Ovary (tissue), 9 donors: Measurements from ENCODE around the gene ZNF334. TPM values are rescaled to one million over a fixed set of nuclear protein-coding genes. Genes with fewer than 3 reads are reported as not detected.

Experiments
- DNase-seq, 5 donors: peaks; one replicate each; pipeline ENCODE4 v3.0.0-alpha.2; 2019 to 2020
- H3K27ac ChIP-seq, 2 donors: fragments of 200-600 bp; one replicate each; pipeline versions ENCODE4 v1.5.1 to v1.8.0; 2019 to 2022
- H3K27me3 ChIP-seq: fragments of 200-600 bp; one replicate; pipeline ENCODE4 v1.8.0; 2022
- H3K36me3 ChIP-seq: fragments of 200-600 bp; sonication (generic); one replicate; pipeline ENCODE4 v1.5.1; 2019
- H3K4me1 ChIP-seq: one replicate; pipeline ENCODE4 v1.8.1; 2013; ENCODE audit warnings: mild to moderate bottlenecking, moderate library complexity; ENCODE audit not compliant: insufficient read depth
- H3K4me3 ChIP-seq: fragments of 200-600 bp; sonication (generic); one replicate; pipeline ENCODE4 v1.5.1; 2017
- H3K9me3 ChIP-seq, 2 donors: fragments of 200-600 bp in 1 of 2; sonication (generic) in 1 of 2; one replicate each; pipeline versions ENCODE4 v1.5.1 to v1.8.1; 2013 to 2019; ENCODE audit warnings: mild to moderate bottlenecking in 1 of 2, moderate library complexity in 1 of 2
- CTCF ChIP-seq, 3 donors: fragments of 450-650 bp in 2 of 3; fragments of 200-600 bp in 1 of 3; IDR thresholded peaks; one replicate each; pipeline versions ENCODE4 v1.5.1 to v1.8.0; 2016 to 2022; ENCODE audit warnings: antibody characterized with exemption in 3 of 3, mild to moderate bottlenecking in 1 of 3
- EP300 ChIP-seq: sonication (generic); formaldehyde crosslinking; IDR thresholded peaks from one replicate; pipeline ENCODE4 v1.6.1; 2017; ENCODE audit warnings: antibody characterized with exemption
- POLR2A ChIP-seq: fragments of 450-650 bp; IDR thresholded peaks from one replicate; pipeline ENCODE4 v1.6.1; 2017; ENCODE audit warnings: antibody characterized with exemption, mild to moderate bottlenecking, moderate library complexity
- WGBS, 3 donors: extraction: QIAGEN DNeasy Blood & Tissue Kit in 1 of 3; methylation state at CpG; one replicate each; pipeline versions ENCODE4 v1.1.5 to v1.1.7; 2013 to 2017; 5-methylcytosine and 5-hydroxymethylcytosine counted together
- intact Hi-C, 4 donors: fragments of 100-400 bp; cut with DNase I; formaldehyde crosslinking; loops; one replicate each; pipeline versions ENCODE4 v1.11.0 to v1.15.1; 2022 to 2023
- polyA plus RNA-seq, 2 donors: library from polyadenylated mRNA; stranded (reverse); fragments of 200-250 nt in 1 of 2; fragments of 350-450 nt in 1 of 2; fragmentation: Illumina TruSeq in 1 of 2; extraction: RNeasy Lipid Tissue Mini Kit (QIAGEN cat#74804) in 1 of 2; gene quantifications; one replicate each; pipeline ENCODE4 v1.2.3, GENCODE V29; 2013 to 2014
- total RNA-seq, 7 donors: library from RNA; depleted of rRNA in 2 of 7; stranded (reverse); fragments of >200 nt in 2 of 7; fragmentation: NEBNext Ultra II Directional in 3 of 7; extraction: Animal tissue kit (Norgen Biotek cat#: 25700) in 3 of 7; gene quantifications; one replicate each; pipeline versions ENCODE4 v1.1.0 to v1.2.4, GENCODE V29; 2016 to 2023
- donor health status: DM: no; HTN: no; CAD: no; lungs with moderate emphysema.
- donor health status: DM: no; HTN: no; CAD: no.
- donor health status: Bipolar disorder and iron deficiency.
- donor health status: DM: yes; HTN: yes; CAD: no.
- donor health status: DM: no; HTN: no; CAD: no.
- donor health status: DM: yes; HTN: yes; CAD: no.

The ZNF334 gene
- total and polyA plus RNA-seq, 9 donors, result 5.5 to 16.1 (median 10.7) TPM

GRCh38 chr20:46484954-46485353, 28.4 kb downstream of the ZNF334 start:
- Histone ChIP-seq H3K27ac (no peak overlapping the region), H3K9me3 (no peaks in the 10 kb centered on the region), H3K4me3 (no peak overlapping the region), H3K36me3 (no peaks in the 10 kb centered on the region), H3K27me3 (no peaks in the 10 kb centered on the region), H3K4me1 (no peaks in the 10 kb centered on the region)
- intact Hi-C loops, result no loop called here
- no peak for DNase-seq
- WGBS, 3 donors, result 51 to 59% (median 53%) methylated on average over 3 of the region's 3 CpGs
- TF ChIP-seq EP300, result no peak

- DNase-seq, result no peak
- TF ChIP-seq EP300 (no peak), CTCF (IDR thresholded peaks at IDR 0.05) (no peak), POLR2A (no peak)
- 82 to 87% (median 85%) methylated on average over 2 of the region's 2 CpGs for WGBS, 3 donors
Observed at GRCh38 chr20:46483879-46484278, 29.5 kb downstream of the ZNF334 start.

GRCh38 chr20:46482864-46483263, 30.5 kb downstream of the ZNF334 start:
- H3K36me3 ChIP-seq, result no peaks in the 10 kb centered on the region
- no peak for TF ChIP-seq EP300
- TF ChIP-seq CTCF (IDR thresholded peaks at IDR 0.05), result no peak
- no peak for TF ChIP-seq POLR2A
- no peaks in the 10 kb centered on the region for H3K4me1 ChIP-seq
- H3K9me3 ChIP-seq, result no peaks in the 10 kb centered on the region
- H3K4me3 ChIP-seq, result no peak overlapping the region
- intact Hi-C loops, result no loop called here
- no peaks in the 10 kb centered on the region for H3K27me3 ChIP-seq
- WGBS, 3 donors, result 77 to 85% (median 81%) methylated on average over 2 of the region's 2 CpGs
- no peak for DNase-seq
- no peak overlapping the region for H3K27ac ChIP-seq

More at GRCh38 chr20:46483879-46484278, 29.5 kb downstream of the ZNF334 start:
- H3K4me1 ChIP-seq, result no peaks in the 10 kb centered on the region
- H3K36me3 ChIP-seq, result no peaks in the 10 kb centered on the region
- no peaks in the 10 kb centered on the region for H3K27me3 ChIP-seq
- intact Hi-C loops, result no loop called here
- no peaks in the 10 kb centered on the region for H3K9me3 ChIP-seq
- H3K27ac ChIP-seq, result no peak overlapping the region
- H3K4me3 ChIP-seq, result no peak overlapping the region

GRCh38 chr20:46477640-46478039, 35.7 kb downstream of the ZNF334 start:
- intact Hi-C loops, result no loop called here
- H3K27me3 ChIP-seq, result no peaks in the 10 kb centered on the region
- no peaks in the 10 kb centered on the region for H3K36me3 ChIP-seq
- TF ChIP-seq EP300, result no peak
- no peak for TF ChIP-seq CTCF (IDR thresholded peaks at IDR 0.05)
- TF ChIP-seq POLR2A, result no peak
- H3K9me3 ChIP-seq, result no peaks in the 10 kb centered on the region
- H3K4me1 ChIP-seq, result no peaks in the 10 kb centered on the region
- H3K27ac ChIP-seq, result no peak overlapping the region
- DNase-seq, result no peak
- 10 to 42% (median 13%) methylated on average over 1 of the region's 1 CpG for WGBS, 3 donors
- H3K4me3 ChIP-seq, result no peak overlapping the region

- intact Hi-C loops, result no loop called here
- TF ChIP-seq POLR2A, result no peak
- TF ChIP-seq EP300, result no peak
- no peak for TF ChIP-seq CTCF (IDR thresholded peaks at IDR 0.05)
- no peak overlapping the region for H3K4me3 ChIP-seq
- H3K27me3 ChIP-seq, result no peaks in the 10 kb centered on the region
- 84 to 91% (median 86%) methylated on average over 2 of the region's 2 CpGs for WGBS, 3 donors
- no peak overlapping the region for H3K27ac ChIP-seq
- no peaks in the 10 kb centered on the region for H3K36me3 ChIP-seq
- DNase-seq, result no peak
- no peaks in the 10 kb centered on the region for H3K4me1 ChIP-seq
- no peaks in the 10 kb centered on the region for H3K9me3 ChIP-seq
Observed at GRCh38 chr20:46477225-46477624, 36.1 kb downstream of the ZNF334 start.
